ENCODE data around the gene PPP2R5A. TPM values are rescaled to one million over a fixed set of nuclear protein-coding genes. Genes with fewer than 3 reads are reported as not detected.
"Not testable (repeated sequence)": the region's sequence is repeated elsewhere in the genome, so short reads cannot be mapped to it uniquely, and the experiment has no call there.

The PPP2R5A gene
- total RNA-seq, 2 experiments from 2014 or later, result 35.2 to 36.5 TPM

- intact Hi-C loops (cut with micrococcal nuclease), result no loop called here
- no peak overlapping the region for H3K4me3 Mint-ChIP-seq
- peaks cover 8% of the 10 kb centered on the region for H3K9me3 Mint-ChIP-seq
- no peak overlapping the region for H3K27ac Mint-ChIP-seq
- DNase-seq (no peak), ATAC-seq (no peak)
- H3K4me1 Mint-ChIP-seq (ENCODE audit: low read depth), result no peaks in the 10 kb centered on the region
- H3K27me3 Mint-ChIP-seq, result no peaks in the 10 kb centered on the region
- ChIA-PET CTCF (interaction anchor here (1.6 kb wide), 1 partner anchor 71 kb away, joined by 5 read pairs; no protein-coding TSS in a partner anchor), POLR2A (no interaction called here)
- TF ChIP-seq CTCF (IDR thresholded peaks at IDR 0.05), result no peak
- H3K36me3 Mint-ChIP-seq (ENCODE audit: low read depth), result peaks cover 35% of the 10 kb centered on the region
Observed at GRCh38 chr1:212386029-212386428, 100.8 kb downstream of the PPP2R5A start.

GRCh38 chr1:212388985-212389716 is 103.9 kb downstream of the PPP2R5A start:
- DNase-seq (no peak), ATAC-seq (no peak)
- Mint-ChIP-seq H3K27ac (no peak overlapping the region), H3K4me3 (no peak overlapping the region), H3K9me3 (peaks cover 11% of the 10 kb centered on the region), H3K4me1 (ENCODE audit: low read depth) (peaks cover 7% of the 10 kb centered on the region), H3K36me3 (ENCODE audit: low read depth) (peaks cover 51% of the 10 kb centered on the region), H3K27me3 (no peaks in the 10 kb centered on the region)
- CTCF ChIA-PET, result interaction anchor here (0.8 to 1.3 kb wide), 2 partner anchors 66 to 276 kb away, joined by 3 to 5 read pairs; no protein-coding TSS in a partner anchor
- POLR2A ChIA-PET, result no interaction called here
- TF ChIP-seq CTCF (IDR thresholded peaks at IDR 0.05), result no peak
- intact Hi-C loops (cut with micrococcal nuclease), result no loop called here

- POLR2A ChIA-PET; H3K4me3 Mint-ChIP-seq; H3K27ac Mint-ChIP-seq; intact Hi-C loops (cut with micrococcal nuclease); ATAC-seq; H3K27me3 Mint-ChIP-seq; H3K4me1 Mint-ChIP-seq (ENCODE audit: low read depth); DNase-seq: not testable (repeated sequence)
- CTCF ChIA-PET, result interaction anchor here (1.5 kb wide), 1 partner anchor 61 kb away, joined by 7 read pairs; no protein-coding TSS in a partner anchor
- Mint-ChIP-seq H3K36me3 (ENCODE audit: low read depth) (peaks cover 67% of the 10 kb centered on the region), H3K9me3 (peaks cover 21% of the 10 kb centered on the region)
Observed at GRCh38 chr1:212395678-212396437, 110.6 kb downstream of the PPP2R5A start.

- TF ChIP-seq CTCF (IDR thresholded peaks at IDR 0.05), result no peak
- POLR2A ChIA-PET, result no interaction called here
- peaks cover 7% of the 10 kb centered on the region for H3K4me1 Mint-ChIP-seq (ENCODE audit: low read depth)
- H3K4me3 Mint-ChIP-seq, result no peak overlapping the region
- DNase-seq, result no peak
- no peaks in the 10 kb centered on the region for H3K27me3 Mint-ChIP-seq
- no peak for ATAC-seq
- intact Hi-C loops (cut with micrococcal nuclease), result no loop called here
- peaks cover 59% of the 10 kb centered on the region for H3K36me3 Mint-ChIP-seq (ENCODE audit: low read depth)
- CTCF ChIA-PET, result interaction anchor here (1.1 to 1.5 kb wide), 2 partner anchors 60 to 61 kb away, joined by 7 to 8 read pairs; no protein-coding TSS in a partner anchor
- peaks cover 21% of the 10 kb centered on the region for H3K9me3 Mint-ChIP-seq
- no peak overlapping the region for H3K27ac Mint-ChIP-seq
Observed at GRCh38 chr1:212396638-212397037, 111.4 kb downstream of the PPP2R5A start.

GRCh38 chr1:212397171-212397570 is 112.0 kb downstream of the PPP2R5A start:
- ATAC-seq (no peak), DNase-seq (no peak)
- no peak overlapping the region for H3K4me3 Mint-ChIP-seq
- CTCF ChIA-PET, result interaction anchor here (1.1 to 1.5 kb wide), 2 partner anchors 59 to 61 kb away, joined by 7 to 8 read pairs; no protein-coding TSS in a partner anchor
- no peak overlapping the region for H3K27ac Mint-ChIP-seq
- H3K4me1 Mint-ChIP-seq (ENCODE audit: low read depth), result peaks cover 10% of the 10 kb centered on the region
- H3K27me3 Mint-ChIP-seq, result no peaks in the 10 kb centered on the region
- POLR2A ChIA-PET, result no interaction called here
- intact Hi-C loops (cut with micrococcal nuclease), result no loop called here
- no peak for TF ChIP-seq CTCF (IDR thresholded peaks at IDR 0.05)
- H3K9me3 Mint-ChIP-seq, result peaks cover 21% of the 10 kb centered on the region
- peaks cover 59% of the 10 kb centered on the region for H3K36me3 Mint-ChIP-seq (ENCODE audit: low read depth)

Measured in activated CD8-positive, alpha-beta T cell treated with anti-CD3 and anti-CD28 coated beads for 36 hours (primary cell).